Camera-type eye (tissue), 1 donor: ENCODE measurements around the gene FAM43A. TPM values are rescaled to one million over a fixed set of nuclear protein-coding genes. Genes with fewer than 3 reads are reported as not detected.

Experiments used
- total RNA-seq: library from RNA; depleted of rRNA; stranded (reverse); fragments of >200 nt; gene quantifications from one replicate; pipeline ENCODE4 v1.2.3, GENCODE V29; 2014

The FAM43A gene
- total RNA-seq = 22.7 TPM

GRCh38 chr3:194685718-194686413, at the start of gene FAM43A:
FAM43A (plus strand) TSS chr3:194685883; CDS start chr3:194686827, 944 bp downstream.

GRCh38 chr3:194671900-194672808, 13.5 kb upstream of the FAM43A start, which contains the start of gene LSG1:
LSG1 (minus strand) TSS chr3:194672191; CDS start chr3:194672162, 29 bp downstream.

Other genes starting within 250 kb of the FAM43A start
- gene ATP13A3, start 198.9 kb upstream of the FAM43A start, total RNA-seq = 151 TPM
- gene TMEM44, start 52.5 kb upstream of the FAM43A start, total RNA-seq = 17.5 TPM
- 35.5 TPM for gene LSG1, start 13.7 kb upstream of the FAM43A start, total RNA-seq